Osteocyte (in vitro differentiated cells): ENCODE results near the gene P2RY13. TPM values are rescaled to one million over a fixed set of nuclear protein-coding genes. Genes with fewer than 3 reads are reported as not detected.
A peak's percentile ranks its signal among the peaks of the same experiment; 100 is the strongest.

ENCODE experiments used
- DNase-seq: peaks from one replicate; pipeline ENCODE4 v3.0.0; 2021; ENCODE audit warnings: mixed read lengths; ENCODE audit not compliant: unreplicated experiment; ENCODE audit errors: extremely low spot score
- H3K27ac Mint-ChIP-seq: one replicate; pipeline ENCODE4 v1.8.0; 2021; ENCODE audit warnings: mild to moderate bottlenecking, mixed read lengths; ENCODE audit not compliant: unreplicated experiment
- H3K27me3 Mint-ChIP-seq: one replicate; pipeline ENCODE4 v1.8.0; 2021; ENCODE audit warnings: mixed read lengths; ENCODE audit not compliant: unreplicated experiment
- H3K36me3 Mint-ChIP-seq: one replicate; pipeline ENCODE4 v1.8.0; 2021; ENCODE audit warnings: mixed read lengths; ENCODE audit not compliant: unreplicated experiment
- H3K4me1 Mint-ChIP-seq: one replicate; pipeline ENCODE4 v1.8.0; 2021; ENCODE audit warnings: mixed read lengths; ENCODE audit not compliant: unreplicated experiment
- H3K4me3 Mint-ChIP-seq: one replicate; pipeline ENCODE4 v1.8.0; 2021; ENCODE audit warnings: mild to moderate bottlenecking, moderate library complexity, mixed read lengths; ENCODE audit not compliant: unreplicated experiment
- H3K9me3 Mint-ChIP-seq: one replicate; pipeline ENCODE4 v1.8.0; 2021; ENCODE audit warnings: mixed read lengths; ENCODE audit not compliant: unreplicated experiment
- total RNA-seq: library from RNA; stranded (reverse); gene quantifications from 2 replicates; pipeline ENCODE4 v1.2.1, GENCODE V29; 2021
- TF ChIP-seq, protein P1 (sequence below): fragments of 200-600 bp; sonication (generic); IDR thresholded peaks from 2 replicates; pipeline ENCODE4 v1.5.0; 2021; ENCODE audit warnings: antibody characterized with exemption, mild to moderate bottlenecking, moderate library complexity

P2RY13 gene
- total RNA-seq, 1 donor from 2014 or later: not detected

DNA sequence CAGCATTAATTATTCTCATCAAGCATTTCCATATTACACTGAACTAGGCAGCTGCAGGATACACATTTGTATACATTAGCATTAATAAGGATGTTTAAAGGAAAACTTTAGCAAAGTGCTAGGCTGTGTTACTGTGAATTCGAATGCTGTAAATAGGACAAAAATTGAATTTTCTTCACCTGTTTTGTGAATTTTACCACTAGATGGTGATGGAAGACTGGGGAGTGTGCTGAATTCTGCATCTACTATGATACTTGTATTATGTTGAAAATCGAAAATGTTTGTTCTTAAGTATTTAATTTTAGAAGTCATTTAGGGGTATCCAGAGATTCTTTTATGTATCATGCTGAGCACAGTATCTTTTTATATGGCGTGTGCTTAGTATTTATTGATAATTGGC lies 38.7 kb downstream of the P2RY13 start:
- TF ChIP-seq, protein P1, sequence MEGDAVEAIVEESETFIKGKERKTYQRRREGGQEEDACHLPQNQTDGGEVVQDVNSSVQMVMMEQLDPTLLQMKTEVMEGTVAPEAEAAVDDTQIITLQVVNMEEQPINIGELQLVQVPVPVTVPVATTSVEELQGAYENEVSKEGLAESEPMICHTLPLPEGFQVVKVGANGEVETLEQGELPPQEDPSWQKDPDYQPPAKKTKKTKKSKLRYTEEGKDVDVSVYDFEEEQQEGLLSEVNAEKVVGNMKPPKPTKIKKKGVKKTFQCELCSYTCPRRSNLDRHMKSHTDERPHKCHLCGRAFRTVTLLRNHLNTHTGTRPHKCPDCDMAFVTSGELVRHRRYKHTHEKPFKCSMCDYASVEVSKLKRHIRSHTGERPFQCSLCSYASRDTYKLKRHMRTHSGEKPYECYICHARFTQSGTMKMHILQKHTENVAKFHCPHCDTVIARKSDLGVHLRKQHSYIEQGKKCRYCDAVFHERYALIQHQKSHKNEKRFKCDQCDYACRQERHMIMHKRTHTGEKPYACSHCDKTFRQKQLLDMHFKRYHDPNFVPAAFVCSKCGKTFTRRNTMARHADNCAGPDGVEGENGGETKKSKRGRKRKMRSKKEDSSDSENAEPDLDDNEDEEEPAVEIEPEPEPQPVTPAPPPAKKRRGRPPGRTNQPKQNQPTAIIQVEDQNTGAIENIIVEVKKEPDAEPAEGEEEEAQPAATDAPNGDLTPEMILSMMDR: peak; percentile 72

DNA sequence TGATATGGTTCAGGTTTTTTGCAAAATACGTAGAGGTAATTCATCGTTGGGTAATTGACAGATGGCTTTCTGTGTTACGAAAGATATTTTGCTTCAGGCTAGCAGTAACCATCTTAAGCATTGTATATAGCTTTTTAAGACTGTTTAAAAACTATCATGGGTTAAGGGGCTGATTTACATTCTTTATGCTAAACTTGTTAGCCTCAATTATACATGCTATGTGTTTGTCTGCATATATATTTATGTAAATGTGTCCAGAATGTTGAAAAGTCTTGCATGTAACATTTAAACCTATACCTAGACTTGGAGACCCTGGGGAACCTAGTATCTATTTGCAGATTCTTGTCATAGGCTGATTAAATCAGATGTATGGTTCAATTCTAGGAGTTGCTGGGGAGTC lies 39.9 kb downstream of the P2RY13 start:
- no peak for DNase-seq
- H3K36me3 Mint-ChIP-seq: no peaks in the 10 kb centered on the region
- no peak overlapping the region for H3K4me3 Mint-ChIP-seq
- no peak overlapping the region for H3K27ac Mint-ChIP-seq
- H3K9me3 Mint-ChIP-seq: no peaks in the 10 kb centered on the region
- H3K4me1 Mint-ChIP-seq: no peaks in the 10 kb centered on the region
- no peaks in the 10 kb centered on the region for H3K27me3 Mint-ChIP-seq
- TF ChIP-seq, protein P1: no peak

More for the DNA sequence above, 38.7 kb downstream of the P2RY13 start:
- Mint-ChIP-seq H3K9me3 (no peaks in the 10 kb centered on the region), H3K4me3 (no peak overlapping the region), H3K27ac (no peak overlapping the region), H3K4me1 (no peaks in the 10 kb centered on the region), H3K36me3 (no peaks in the 10 kb centered on the region), H3K27me3 (no peaks in the 10 kb centered on the region)
- no peak for DNase-seq

DNA sequence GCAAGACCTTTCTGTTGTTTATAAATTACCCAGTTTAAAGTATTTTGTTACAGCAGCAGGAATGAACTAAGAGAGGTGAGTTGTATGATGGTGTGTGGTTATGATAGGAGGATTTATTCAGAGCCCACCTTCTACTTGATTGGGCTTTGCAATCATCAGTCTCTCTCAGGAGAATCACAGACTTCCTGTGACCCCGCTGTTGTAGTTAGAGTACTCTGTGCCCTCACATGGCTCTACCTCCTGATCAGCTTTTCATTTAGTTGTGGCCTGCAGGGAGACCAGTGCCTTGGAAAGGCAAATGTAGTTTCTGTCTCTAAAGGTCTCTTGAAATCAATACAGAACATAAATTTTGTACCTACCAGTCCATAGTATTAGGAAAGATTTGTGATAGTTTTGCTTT lies 43.4 kb downstream of the P2RY13 start:
- Mint-ChIP-seq H3K27me3 (no peaks in the 10 kb centered on the region), H3K4me3 (no peak overlapping the region), H3K9me3 (no peaks in the 10 kb centered on the region), H3K4me1 (peaks cover 5% of the 10 kb centered on the region), H3K27ac (no peak overlapping the region), H3K36me3 (no peaks in the 10 kb centered on the region)
- TF ChIP-seq, protein P1: no peak
- DNase-seq: no peak

DNA sequence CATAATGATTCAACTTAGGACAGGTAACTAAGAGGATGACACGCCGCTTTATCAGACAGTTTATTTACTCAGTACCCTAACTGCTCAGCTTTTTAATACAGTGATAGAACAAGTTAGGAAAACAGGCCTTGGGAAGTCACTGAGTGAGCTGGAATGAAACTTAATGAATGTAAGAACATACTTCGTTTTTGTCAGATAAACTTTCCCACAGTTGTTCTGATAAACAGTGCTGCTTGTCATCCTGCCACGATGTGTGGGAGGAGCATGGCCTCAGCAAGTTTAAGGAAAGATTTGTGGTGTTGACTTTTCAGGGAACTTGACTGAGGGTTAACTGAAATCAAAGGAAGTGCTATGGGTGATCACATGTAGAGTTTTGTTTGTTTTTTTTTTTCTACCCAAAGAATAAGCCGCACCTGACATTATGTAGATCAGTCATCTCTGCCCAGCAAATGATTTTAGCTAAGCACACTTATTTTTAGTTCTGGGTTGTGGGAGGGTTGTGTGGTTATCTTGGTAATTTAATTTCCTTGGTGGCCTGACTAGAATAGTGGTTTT lies 45.4 kb downstream of the P2RY13 start:
- Mint-ChIP-seq H3K27me3 (no peaks in the 10 kb centered on the region), H3K27ac (no peak overlapping the region), H3K4me3 (no peak overlapping the region), H3K4me1 (peaks cover 5% of the 10 kb centered on the region), H3K36me3 (no peaks in the 10 kb centered on the region), H3K9me3 (no peaks in the 10 kb centered on the region)
- TF ChIP-seq, protein P1: no peak
- DNase-seq: no peak

DNA sequence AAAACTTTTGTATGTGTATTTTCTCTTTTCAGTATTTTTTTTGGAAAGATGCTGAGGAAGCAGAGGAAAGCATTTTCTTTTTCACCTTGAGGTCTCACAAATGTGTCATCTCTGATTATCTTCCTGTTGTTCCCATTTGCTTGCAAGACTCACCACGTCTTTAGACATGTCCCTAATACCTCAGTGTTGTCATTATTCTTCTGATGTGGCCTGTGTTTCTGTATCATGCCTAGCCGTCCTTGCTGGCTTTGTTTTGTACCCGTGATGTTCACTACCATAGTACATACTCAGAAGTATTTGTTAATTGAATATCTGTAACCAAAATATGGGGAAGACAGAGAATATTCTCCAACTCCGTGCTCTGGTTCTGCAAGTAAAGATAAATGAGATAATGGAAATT lies 46.0 kb downstream of the P2RY13 start:
- Mint-ChIP-seq H3K27ac (no peak overlapping the region), H3K4me3 (no peak overlapping the region), H3K9me3 (no peaks in the 10 kb centered on the region), H3K27me3 (no peaks in the 10 kb centered on the region), H3K36me3 (no peaks in the 10 kb centered on the region), H3K4me1 (peaks cover 5% of the 10 kb centered on the region)
- DNase-seq: no peak
- TF ChIP-seq, protein P1: no peak
